ENCODE measurements around the gene MYCBP2.

Gene MYCBP2

GRCh38 chr13:77374339-77374738, 47.4 kb upstream of the MYCBP2 start:
- H2AFZ ChIP-seq (ENCODE audit: low read depth) = no peak overlapping the region
- TF ChIP-seq CTCF (conservative IDR thresholded peaks at IDR 0.05; ENCODE audit: low read depth, low read length) = no peak
- H3K4me1 ChIP-seq (ENCODE audit: low read depth, poor library complexity, severe bottlenecking) = no peaks in the 10 kb centered on the region
- no peak overlapping the region for H3K4me3 ChIP-seq (IDR thresholded peaks at IDR 0.05; ENCODE audit: insufficient read depth, low read depth, low read length)
- no peaks in the 10 kb centered on the region for H3K36me3 ChIP-seq (ENCODE audit: insufficient read depth)
- no peak overlapping the region for H3K9ac ChIP-seq
- H4K20me1 ChIP-seq (ENCODE audit: insufficient read depth) = no peaks in the 10 kb centered on the region
- no peak overlapping the region for H3K4me2 ChIP-seq
- H3K79me2 ChIP-seq (ENCODE audit: insufficient read depth, low read depth) = no peaks in the 10 kb centered on the region
- H3K27me3 ChIP-seq (ENCODE audit: insufficient read depth, low read depth) = no peaks in the 10 kb centered on the region
- no peak overlapping the region for H3K27ac ChIP-seq

- Histone ChIP-seq H2AFZ (ENCODE audit: low read depth) (no peak overlapping the region), H3K27ac (no peak overlapping the region), H4K20me1 (ENCODE audit: insufficient read depth) (no peaks in the 10 kb centered on the region), H3K4me2 (no peak overlapping the region), H3K79me2 (ENCODE audit: insufficient read depth, low read depth) (no peaks in the 10 kb centered on the region), H3K9ac (no peak overlapping the region), H3K27me3 (ENCODE audit: insufficient read depth, low read depth) (no peaks in the 10 kb centered on the region), H3K4me3 (IDR thresholded peaks at IDR 0.05; ENCODE audit: insufficient read depth, low read depth, low read length) (no peak overlapping the region), H3K36me3 (ENCODE audit: insufficient read depth) (no peaks in the 10 kb centered on the region), H3K4me1 (ENCODE audit: low read depth, poor library complexity, severe bottlenecking) (no peaks in the 10 kb centered on the region)
- TF ChIP-seq CTCF (conservative IDR thresholded peaks at IDR 0.05; ENCODE audit: low read depth, low read length) = no peak
Observed at GRCh38 chr13:77373502-77373901, 46.6 kb upstream of the MYCBP2 start.

GRCh38 chr13:77372275-77372674, 45.4 kb upstream of the MYCBP2 start:
- H2AFZ ChIP-seq (ENCODE audit: low read depth) = no peak overlapping the region
- no peak overlapping the region for H3K27ac ChIP-seq
- no peaks in the 10 kb centered on the region for H3K79me2 ChIP-seq (ENCODE audit: insufficient read depth, low read depth)
- no peaks in the 10 kb centered on the region for H3K4me1 ChIP-seq (ENCODE audit: low read depth, poor library complexity, severe bottlenecking)
- no peaks in the 10 kb centered on the region for H3K27me3 ChIP-seq (ENCODE audit: insufficient read depth, low read depth)
- H3K4me3 ChIP-seq (IDR thresholded peaks at IDR 0.05; ENCODE audit: insufficient read depth, low read depth, low read length) = no peak overlapping the region
- no peak for TF ChIP-seq CTCF (conservative IDR thresholded peaks at IDR 0.05; ENCODE audit: low read depth, low read length)
- H3K36me3 ChIP-seq (ENCODE audit: insufficient read depth) = no peaks in the 10 kb centered on the region
- H4K20me1 ChIP-seq (ENCODE audit: insufficient read depth) = no peaks in the 10 kb centered on the region
- H3K4me2 ChIP-seq = no peak overlapping the region
- no peak overlapping the region for H3K9ac ChIP-seq

GRCh38 chr13:77370888-77371287, 44.0 kb upstream of the MYCBP2 start:
- TF ChIP-seq CTCF (conservative IDR thresholded peaks at IDR 0.05; ENCODE audit: low read depth, low read length) = no peak
- Histone ChIP-seq H3K27me3 (ENCODE audit: insufficient read depth, low read depth) (no peaks in the 10 kb centered on the region), H3K36me3 (ENCODE audit: insufficient read depth) (no peaks in the 10 kb centered on the region), H3K4me1 (ENCODE audit: low read depth, poor library complexity, severe bottlenecking) (no peaks in the 10 kb centered on the region), H3K27ac (no peak overlapping the region), H3K79me2 (ENCODE audit: insufficient read depth, low read depth) (no peaks in the 10 kb centered on the region), H2AFZ (ENCODE audit: low read depth) (no peak overlapping the region), H3K4me3 (IDR thresholded peaks at IDR 0.05; ENCODE audit: insufficient read depth, low read depth, low read length) (no peak overlapping the region), H3K4me2 (no peak overlapping the region), H3K9ac (no peak overlapping the region), H4K20me1 (ENCODE audit: insufficient read depth) (no peaks in the 10 kb centered on the region)

GRCh38 chr13:77362166-77362565, 35.3 kb upstream of the MYCBP2 start:
- Histone ChIP-seq H3K9ac (no peak overlapping the region), H3K36me3 (ENCODE audit: insufficient read depth) (no peaks in the 10 kb centered on the region), H3K4me2 (no peak overlapping the region), H3K4me1 (ENCODE audit: low read depth, poor library complexity, severe bottlenecking) (no peaks in the 10 kb centered on the region), H3K4me3 (IDR thresholded peaks at IDR 0.05; ENCODE audit: insufficient read depth, low read depth, low read length) (no peak overlapping the region), H3K79me2 (ENCODE audit: insufficient read depth, low read depth) (no peaks in the 10 kb centered on the region), H3K27me3 (ENCODE audit: insufficient read depth, low read depth) (no peaks in the 10 kb centered on the region), H2AFZ (ENCODE audit: low read depth) (no peak overlapping the region), H3K27ac (no peak overlapping the region), H4K20me1 (ENCODE audit: insufficient read depth) (no peaks in the 10 kb centered on the region)
- TF ChIP-seq CTCF (conservative IDR thresholded peaks at IDR 0.05; ENCODE audit: low read depth, low read length) = no peak

Measured in KMS-11 (cell line).